GM19193 (cell line): ENCODE measurements around the gene TMEM171.

ENCODE experiments used
- POLR2A ChIP-seq: IDR thresholded peaks from 4 replicates; pipeline ENCODE4 v1.6.1; 2011; ENCODE audit not compliant: insufficient read depth, insufficient read length; ENCODE audit errors: extremely low read depth

TMEM171 gene

DNA sequence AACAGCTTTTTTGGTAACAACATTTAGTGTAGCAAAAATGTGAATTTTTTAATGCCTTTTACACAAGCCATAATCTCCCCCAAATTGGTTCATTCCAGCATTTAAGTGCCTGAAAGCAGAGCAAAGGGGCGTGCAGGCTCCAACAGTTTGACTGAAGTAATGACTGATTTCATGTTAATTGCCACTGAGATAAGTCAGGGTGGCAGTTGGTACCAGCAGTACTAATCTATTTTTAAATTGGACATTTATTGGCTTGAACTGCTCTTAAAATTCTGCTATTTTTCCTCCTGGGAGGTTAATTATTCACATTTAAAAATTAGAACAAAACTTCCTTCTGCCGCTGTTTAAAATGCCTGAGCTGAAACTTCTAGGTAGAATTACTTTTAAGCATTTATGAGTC is 12.4 kb downstream of the TMEM171 start:
- no peak for TF ChIP-seq POLR2A

DNA sequence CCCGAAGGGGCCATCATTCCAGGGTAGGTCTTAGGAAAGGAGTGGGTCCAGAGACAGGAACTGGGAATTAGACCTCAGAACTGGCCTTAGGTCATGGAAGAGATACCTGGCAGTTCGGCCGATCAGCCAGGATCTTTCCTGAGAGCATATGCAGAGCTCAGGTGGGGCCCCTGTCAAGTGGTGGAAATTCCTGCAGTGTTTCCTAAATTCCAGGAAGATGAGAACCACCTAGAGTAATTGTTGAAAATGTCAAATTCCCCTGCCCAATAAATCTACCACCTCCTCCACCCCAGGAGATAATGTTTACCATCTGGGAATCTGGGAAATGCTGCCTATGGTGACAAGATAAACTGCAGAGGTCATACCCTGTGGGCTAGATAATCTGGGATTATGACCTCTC is 14.6 kb downstream of the TMEM171 start:
- TF ChIP-seq POLR2A: no peak

DNA sequence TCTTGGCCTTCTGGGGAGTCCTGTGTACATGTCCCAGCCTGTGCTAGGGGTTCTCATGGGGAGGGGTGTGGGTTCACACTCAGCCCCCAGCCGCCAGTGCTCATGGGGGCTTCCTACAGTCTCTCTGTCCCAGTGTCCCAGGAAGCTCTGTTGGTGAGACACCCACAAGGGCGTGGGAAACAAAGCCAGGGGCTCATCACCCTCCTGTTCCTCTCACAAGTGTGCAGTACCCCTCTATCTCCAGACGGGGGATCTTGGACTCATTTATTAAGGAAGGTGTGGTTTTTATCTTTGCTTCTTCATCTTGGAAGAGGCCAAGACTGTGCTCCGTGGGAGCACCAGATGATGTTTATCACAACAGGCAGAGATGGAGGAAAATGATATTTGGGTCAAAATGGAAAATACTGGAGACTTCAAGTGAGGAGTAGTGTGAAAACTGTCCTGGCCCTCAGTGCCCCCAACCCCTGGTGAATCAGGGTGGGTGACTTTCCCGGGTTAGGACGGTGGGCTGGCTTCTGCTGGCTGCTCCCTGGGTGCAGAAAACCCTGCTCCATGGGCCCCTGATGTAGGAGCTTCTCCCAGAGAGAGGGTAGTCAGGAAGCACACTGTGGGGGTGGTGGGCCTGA is 15.2 kb downstream of the TMEM171 start:
- TF ChIP-seq POLR2A: no peak

DNA sequence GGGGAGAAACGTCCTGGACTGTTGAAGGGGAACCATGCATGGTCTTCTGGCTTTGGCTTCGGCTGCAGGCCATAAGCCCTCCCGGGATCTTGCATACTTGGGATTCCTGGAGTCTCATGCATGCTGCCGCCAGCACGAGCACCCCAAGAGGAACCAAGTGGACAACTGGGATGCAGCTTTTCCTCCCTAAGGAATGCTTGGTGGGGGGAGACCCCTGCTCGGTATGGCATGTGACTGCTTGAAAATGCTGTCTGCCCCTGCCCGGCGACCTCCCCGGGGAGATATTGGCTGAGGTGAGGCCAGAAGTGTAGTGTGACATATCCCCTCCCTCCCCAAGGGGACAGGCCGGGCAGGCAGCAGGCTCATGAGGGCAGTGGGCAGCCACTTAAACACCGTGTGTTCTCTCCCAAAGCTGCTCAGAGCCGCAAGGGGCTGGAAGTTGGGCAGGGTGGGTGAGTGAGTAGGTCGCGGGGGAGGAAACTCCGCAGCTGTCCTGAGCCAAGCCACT is 15.7 kb downstream of the TMEM171 start:
- no peak for TF ChIP-seq POLR2A

DNA sequence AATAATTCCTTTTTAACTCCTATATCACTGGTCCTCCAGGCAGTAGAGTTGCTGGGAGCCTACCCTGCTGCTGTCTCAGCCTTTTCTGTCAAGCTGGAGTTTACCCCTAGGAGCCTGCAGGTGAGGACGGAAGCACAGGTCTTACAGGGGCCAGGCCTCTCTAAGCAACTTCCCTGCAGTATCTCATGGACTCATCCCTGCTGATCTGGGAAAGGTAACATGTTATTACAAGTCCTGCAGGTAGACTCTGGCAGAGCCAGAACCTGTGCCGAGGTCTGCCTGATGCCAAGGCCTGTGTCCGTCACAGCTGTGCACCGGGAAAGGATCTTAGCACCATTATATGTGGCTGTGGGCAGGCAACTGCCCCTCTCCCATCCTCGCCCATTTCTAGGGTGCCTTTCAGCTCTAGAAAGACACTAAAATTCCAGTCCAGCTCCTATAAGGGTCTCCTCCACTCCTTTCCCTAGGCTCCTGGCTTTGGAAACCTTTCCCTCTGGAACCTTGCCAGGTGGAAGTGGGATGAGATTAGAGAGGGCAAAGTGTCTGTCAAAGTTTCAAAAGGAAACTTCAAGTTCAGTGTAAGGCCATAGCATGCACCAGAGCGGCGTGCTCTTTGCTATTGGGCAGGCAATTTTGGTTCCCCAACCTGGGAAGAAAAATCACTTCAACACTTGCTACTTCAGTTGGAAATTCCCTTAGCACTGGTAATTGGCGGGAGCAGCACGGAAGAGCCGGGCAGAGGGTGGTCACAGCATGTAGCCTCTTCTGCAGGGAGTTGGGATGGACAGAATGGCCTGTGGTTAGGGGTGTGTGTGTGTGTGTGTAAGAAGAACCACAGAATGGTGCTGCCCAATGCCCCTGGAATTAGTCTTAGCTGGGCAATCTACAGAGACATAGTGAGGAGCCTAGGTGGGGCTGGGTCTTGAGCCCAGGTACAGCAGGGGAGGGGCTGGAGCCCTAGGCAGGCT is 17.5 kb downstream of the TMEM171 start:
- no peak for TF ChIP-seq POLR2A

DNA sequence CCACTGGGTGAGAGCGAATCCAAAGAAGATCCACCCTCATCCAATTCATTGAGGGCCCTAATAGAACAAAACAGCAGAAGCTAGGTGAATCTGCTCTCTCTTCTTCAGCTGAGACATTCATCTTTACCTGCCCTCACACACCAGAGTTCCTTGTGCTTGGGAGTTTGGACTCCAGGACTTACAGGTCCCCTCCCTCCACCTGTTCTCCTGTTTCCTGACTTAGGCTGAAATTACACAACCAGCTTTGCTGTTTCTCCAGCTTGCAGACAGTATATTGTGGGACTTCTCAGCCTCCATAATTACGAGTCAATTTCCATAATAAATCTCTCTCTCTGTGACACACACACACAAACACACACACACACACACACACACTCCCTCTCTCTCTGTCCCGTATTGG is 19.1 kb downstream of the TMEM171 start:
- TF ChIP-seq POLR2A: no peak

DNA sequence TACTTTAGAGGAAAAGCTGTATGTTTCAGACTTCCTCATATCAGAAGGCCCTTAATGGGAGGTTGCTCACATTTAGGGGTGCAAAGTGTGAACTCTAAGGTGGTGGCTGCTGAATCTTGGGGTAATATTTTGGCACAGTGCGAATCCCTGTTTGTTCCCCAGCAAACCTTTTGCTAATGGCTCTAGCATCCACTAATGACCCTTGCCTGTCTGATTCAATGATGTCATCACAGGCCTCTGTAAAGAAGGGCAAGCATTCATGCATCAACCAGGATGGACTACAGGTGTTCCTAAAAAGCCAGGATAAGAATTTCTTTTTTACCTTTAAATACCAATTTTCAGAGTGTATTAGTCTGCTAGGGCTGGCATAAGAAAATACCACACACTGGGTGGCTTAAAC is 20.4 kb downstream of the TMEM171 start:
- TF ChIP-seq POLR2A: no peak

DNA sequence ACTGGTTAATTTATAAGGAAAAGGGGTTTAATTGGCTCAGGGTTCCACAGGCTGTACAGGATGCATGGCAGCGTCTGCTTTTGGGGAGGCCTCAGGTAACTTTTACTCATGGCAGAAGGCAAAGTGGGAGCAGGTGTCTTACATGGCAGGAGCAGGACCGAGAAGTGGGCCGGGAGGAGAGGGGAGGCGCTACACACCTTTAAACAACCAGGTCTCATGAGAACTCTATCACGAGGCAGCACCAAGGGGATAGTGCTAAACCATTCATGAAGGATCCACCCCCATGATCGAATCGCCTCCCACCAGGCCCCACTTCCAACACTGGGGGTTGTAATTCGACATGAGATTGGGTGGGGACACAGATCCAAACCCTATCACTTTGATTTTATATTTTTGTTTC is 21.7 kb downstream of the TMEM171 start:
- no peak for TF ChIP-seq POLR2A

DNA sequence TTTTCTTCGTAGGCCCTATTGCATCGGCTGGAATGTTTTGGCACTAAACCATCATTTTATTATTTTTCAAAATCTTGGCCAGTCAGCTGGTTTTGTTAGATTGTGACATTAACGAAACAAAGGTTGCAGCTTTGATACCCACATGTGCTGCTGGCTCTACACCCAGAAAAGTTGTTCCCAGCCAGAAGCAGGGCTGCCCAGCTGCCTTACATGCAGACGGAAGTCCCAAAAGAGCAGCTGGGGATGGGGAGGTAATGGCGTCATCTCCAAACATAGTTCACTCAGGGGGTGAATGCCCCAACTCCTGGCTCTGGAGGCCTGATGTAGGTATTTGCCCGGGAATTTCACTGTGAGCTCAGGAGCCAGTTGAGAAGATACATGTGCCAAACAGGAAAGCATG is 23.3 kb downstream of the TMEM171 start:
- no peak for TF ChIP-seq POLR2A

DNA sequence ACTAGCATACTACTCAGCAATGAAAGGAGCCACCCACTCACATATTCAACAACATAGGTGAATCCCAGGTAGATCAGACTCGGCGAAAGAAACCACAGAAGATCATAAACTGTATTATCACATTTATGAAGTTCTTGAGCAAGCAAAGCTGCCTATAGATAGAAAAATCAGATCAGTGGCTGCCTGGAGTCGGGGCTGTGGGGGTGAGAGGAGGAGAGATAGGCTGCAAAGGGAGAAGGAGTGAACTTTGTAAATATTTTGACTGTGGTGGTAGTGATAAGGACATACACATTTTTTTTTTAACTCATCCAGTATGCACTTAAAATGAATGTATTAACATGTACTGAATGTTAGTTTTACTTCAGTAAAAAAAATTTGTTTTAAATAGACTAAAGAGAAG is 29.2 kb downstream of the TMEM171 start:
- TF ChIP-seq POLR2A: no peak

DNA sequence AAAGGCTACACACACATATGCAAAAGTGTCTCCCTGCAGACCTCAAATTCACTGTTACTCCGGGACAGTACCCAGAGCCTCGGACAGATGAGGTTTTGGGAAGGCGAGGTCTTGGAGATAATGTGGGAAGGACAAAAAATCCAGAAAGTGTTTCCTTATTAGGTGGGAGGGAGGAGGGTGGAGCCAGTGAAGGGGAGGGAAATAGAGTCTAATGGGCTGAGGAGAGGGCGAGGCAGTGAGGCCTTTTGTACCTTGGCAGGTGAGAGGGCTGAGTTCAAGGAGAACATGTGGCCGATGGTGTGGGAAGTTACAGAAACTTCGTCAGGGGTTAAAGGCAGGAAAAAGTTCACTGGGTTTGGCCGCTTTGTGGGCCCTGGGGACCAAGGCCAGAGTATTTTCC is 30.5 kb downstream of the TMEM171 start:
- no peak for TF ChIP-seq POLR2A

DNA sequence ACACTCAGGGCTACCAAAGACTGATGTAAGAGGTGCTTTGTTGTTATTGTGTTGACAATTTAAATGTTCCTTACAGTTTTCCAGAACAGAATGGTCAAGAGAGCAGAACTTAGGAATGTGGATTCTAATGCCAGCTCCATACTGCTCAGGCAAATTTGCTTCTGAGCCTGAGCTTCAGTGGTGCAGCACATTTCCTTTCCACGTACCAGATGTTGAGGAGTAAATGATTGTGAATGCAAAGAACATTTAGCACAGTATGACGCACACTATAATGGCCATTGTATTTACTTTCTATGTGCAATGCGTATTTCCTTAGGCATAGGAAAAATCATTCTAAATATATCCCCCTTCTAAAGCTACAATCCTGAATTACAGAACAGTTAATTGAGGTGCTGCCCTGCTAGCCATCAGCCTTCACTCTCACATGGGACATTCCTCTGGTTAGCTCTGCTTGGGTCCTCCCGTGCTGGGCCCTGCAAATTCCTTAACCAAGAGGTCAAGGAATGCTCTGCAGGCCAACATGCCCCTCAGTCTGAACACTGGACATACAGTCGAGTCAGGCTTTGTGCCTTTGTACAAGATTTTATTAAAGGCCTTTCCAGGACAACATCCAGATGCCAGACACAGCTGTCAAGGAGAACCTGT is 31.5 kb downstream of the TMEM171 start:
- no peak for TF ChIP-seq POLR2A

DNA sequence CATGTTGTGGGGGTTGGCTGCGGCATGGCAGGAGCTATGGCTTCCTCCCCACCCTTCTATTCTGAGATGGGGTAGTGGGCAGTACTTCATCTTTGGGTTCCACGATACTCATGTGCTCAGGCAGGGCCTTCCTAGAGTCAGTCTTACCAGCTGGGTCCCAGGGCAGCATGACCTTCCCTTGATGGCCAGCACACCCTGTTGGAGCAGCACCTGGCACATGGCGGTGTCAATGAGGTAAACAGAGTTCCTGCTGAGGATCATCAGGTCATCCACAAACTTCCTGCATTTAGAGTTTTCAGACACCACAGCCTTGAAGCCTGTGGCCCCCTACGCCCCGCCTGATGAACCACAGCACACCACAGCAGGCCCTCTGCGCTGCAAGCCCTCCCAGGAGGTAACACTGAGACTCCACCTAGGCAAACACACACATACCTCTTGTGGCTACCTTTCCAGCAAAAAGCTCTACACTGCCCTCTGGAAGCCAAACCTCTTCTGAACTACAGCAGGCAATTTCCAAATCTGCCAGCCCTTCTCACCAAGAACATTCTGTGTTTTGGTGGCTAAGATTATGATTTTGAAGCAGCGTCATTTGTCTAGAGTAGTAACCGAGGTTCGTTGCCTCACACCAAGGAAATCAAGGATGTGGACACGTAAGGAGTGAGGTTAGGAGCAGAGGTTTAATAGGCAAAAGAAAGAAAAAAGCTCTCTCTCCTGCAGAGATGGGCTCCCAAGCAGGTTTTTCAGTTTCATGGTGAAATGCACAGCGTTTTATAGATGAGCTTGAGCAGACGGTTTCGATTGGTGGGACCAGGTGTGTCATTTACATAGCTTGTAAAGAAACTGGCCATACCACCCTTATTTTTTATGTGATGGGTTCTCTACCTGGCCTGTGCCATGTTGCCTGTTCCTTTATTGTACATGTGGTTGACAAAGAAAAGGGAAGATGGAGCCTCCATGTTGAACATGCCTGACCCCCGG is 32.3 kb downstream of the TMEM171 start:
- no peak for TF ChIP-seq POLR2A

DNA sequence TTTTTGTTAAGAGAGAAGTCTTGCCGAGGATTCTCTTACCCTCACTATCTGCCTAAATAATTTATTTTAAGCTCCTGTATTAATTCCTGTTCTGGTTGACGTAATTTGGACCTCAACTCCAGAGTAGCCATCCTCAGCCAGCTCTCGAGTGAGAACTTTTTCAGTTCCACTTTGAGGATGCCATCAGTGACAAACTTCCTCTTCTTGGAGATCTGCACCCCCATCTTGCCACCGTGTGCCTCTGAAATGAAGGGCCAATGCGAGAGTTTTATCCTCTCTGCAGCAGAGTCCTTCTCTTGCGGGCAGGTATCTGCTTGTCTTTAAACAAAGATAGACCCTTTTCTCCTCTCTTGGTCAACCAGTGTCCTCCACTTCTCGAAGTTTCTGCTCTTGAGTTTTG is 33.1 kb downstream of the TMEM171 start:
- no peak for TF ChIP-seq POLR2A
